HCT116 (cell line): ENCODE measurements around the gene HSH2D. TPM values are rescaled to one million over a fixed set of nuclear protein-coding genes. Genes with fewer than 3 reads are reported as not detected.

ENCODE experiments used
- ATAC-seq: fragments of 200-7000 bp; cut with Tn5 transposase; 2 replicates; pipeline ENCODE4 v1.9.1; 2020; ENCODE audit warnings: mild to moderate bottlenecking, moderate library complexity
- BruUV-seq: library from RNA; stranded (reverse); fragments of 400-500 nt; replicated peaks from 2 replicates; lab custom pipeline; 2021; lab: Mats Ljungman, UMichigan
- CTCF ChIA-PET: fragments of 300-600 bp; sonication (Branson Sonifier 250); formaldehyde crosslinking; loops from one replicate; lab custom pipeline; 2021; ENCODE audit warnings: antibody characterized with exemption; lab: Charles Lee
- POLR2A ChIA-PET: fragments of 300-600, 350-600 bp; sonication (Branson Sonifier 250); formaldehyde crosslinking; loops from one replicate; lab custom pipeline; 2021; ENCODE audit warnings: antibody characterized with exemption; lab: Charles Lee
- RAD21 ChIA-PET, 2 experiments: fragments of 300-600 bp; sonication (Branson Sonifier 250); formaldehyde crosslinking; loops; one replicate each; lab custom pipeline; 2023; ENCODE audit warnings: low total read pairs in 2 of 2; ENCODE audit not compliant: uncharacterized antibody in 2 of 2, unreplicated experiment in 2 of 2, low non-redundant PET in 1 of 2; lab: Charles Lee
- DNase-seq: peaks from one replicate; pipeline ENCODE4 v3.0.0-alpha.2; 2010; ENCODE audit warnings: low read depth, low spot score
- H2AFZ ChIP-seq: fragments of 200-600 bp; shearing (Covaris generic), sonication (generic); 2 replicates; pipeline ENCODE4 v1.6.1; 2017; ENCODE audit warnings: low read depth, mixed run types, mixed read lengths, antibody characterized with exemption, low read length; ENCODE audit not compliant: poor library complexity, severe bottlenecking
- H3K27ac ChIP-seq: 2 replicates; pipeline ENCODE4 v1.5.1; 2012; ENCODE audit warnings: low read depth, low read length
- H3K27me3 ChIP-seq: fragments of 200-600 bp; sonication (generic); 2 replicates; pipeline ENCODE4 v1.6.1; 2016; ENCODE audit warnings: mixed run types, low read length, mixed read lengths; ENCODE audit not compliant: insufficient read depth
- H3K36me3 ChIP-seq, 2 experiments: fragments of 200-500 bp in 1 of 2; fragments of 200-600 bp in 1 of 2; sonication (Bioruptor generic) in 1 of 2; sonication (generic) in 1 of 2; 2 replicates each; pipeline versions ENCODE4 v1.5.1 to v1.6.1; 2014 to 2016; ENCODE audit warnings: low read length in 2 of 2, inconsistent platforms in 1 of 2, mixed read lengths in 1 of 2, mixed run types in 1 of 2; ENCODE audit not compliant: insufficient read depth in 2 of 2, control insufficient read depth in 1 of 2
- H3K4me1 ChIP-seq, 2 experiments: fragments of 200-600 bp in 1 of 2; sonication (generic) in 1 of 2; 2 replicates each; pipeline versions ENCODE4 v1.5.1 to v1.6.1; 2012 to 2017; ENCODE audit warnings: low read length in 2 of 2, inconsistent platforms in 1 of 2, mild to moderate bottlenecking in 1 of 2, mixed read lengths in 1 of 2, mixed run types in 1 of 2, moderate library complexity in 1 of 2; ENCODE audit not compliant: insufficient read depth in 2 of 2, control insufficient read depth in 1 of 2
- H3K4me2 ChIP-seq: fragments of 200-600 bp; sonication (generic); 2 replicates; pipeline ENCODE4 v1.6.1; 2017; ENCODE audit warnings: mixed run types, low read length, mixed read lengths
- H3K4me3 ChIP-seq, 2 experiments: fragments of 200-600 bp in 1 of 2; sonication (generic) in 1 of 2; replicated peaks in 1 of 2; 2 replicates each; pipeline ENCODE4 v1.5.1; 2011 to 2016; ENCODE audit warnings: low read length in 2 of 2, control low read depth in 1 of 2, low read depth in 1 of 2, mild to moderate bottlenecking in 1 of 2, mixed read lengths in 1 of 2, mixed run types in 1 of 2
- H3K79me2 ChIP-seq: fragments of 200-600 bp; sonication (generic); 2 replicates; pipeline ENCODE4 v1.6.1; 2017; ENCODE audit warnings: mild to moderate bottlenecking, mixed run types, low read length, moderate library complexity, mixed read lengths; ENCODE audit not compliant: insufficient read depth
- H3K9ac ChIP-seq: fragments of 200-600 bp; sonication (generic); 2 replicates; pipeline ENCODE4 v1.6.1; 2016; ENCODE audit warnings: low read length, mixed read lengths
- H3K9me2 ChIP-seq: fragments of 200-600 bp; sonication (generic), shearing (Covaris generic); 2 replicates; pipeline ENCODE4 v1.6.1; 2017; ENCODE audit warnings: mixed run types, mild to moderate bottlenecking, moderate library complexity; ENCODE audit not compliant: insufficient read depth
- H3K9me3 ChIP-seq, 2 experiments: fragments of 200-500 bp in 1 of 2; fragments of 200-600 bp in 1 of 2; sonication (Bioruptor generic) in 1 of 2; sonication (generic) in 1 of 2; 2 replicates each; pipeline ENCODE4 v1.6.1; 2014 to 2017; ENCODE audit warnings: low read length in 2 of 2, mixed read lengths in 2 of 2, inconsistent platforms in 1 of 2, low read depth in 1 of 2, mild to moderate bottlenecking in 1 of 2, mixed run types in 1 of 2, moderate library complexity in 1 of 2; ENCODE audit not compliant: control insufficient read depth in 1 of 2, insufficient read depth in 1 of 2
- H4K20me1 ChIP-seq: fragments of 200-600 bp; sonication (generic), shearing (Covaris generic); 2 replicates; pipeline ENCODE4 v1.6.1; 2017; ENCODE audit warnings: mixed run types, mild to moderate bottlenecking, moderate library complexity; ENCODE audit not compliant: insufficient read depth
- FOSL1 ChIP-seq: IDR thresholded peaks from 2 replicates; pipeline ENCODE4 v1.6.1; 2012; ENCODE audit warnings: low read depth
- POLR2A ChIP-seq: IDR thresholded peaks from 2 replicates; pipeline ENCODE4 v1.7.0; 2011; ENCODE audit warnings: borderline replicate concordance; ENCODE audit not compliant: insufficient read depth, insufficient read length; ENCODE audit errors: extremely low read depth
- POLR2AphosphoS5 ChIP-seq: IDR thresholded peaks from 2 replicates; pipeline ENCODE4 v1.6.1; 2011; ENCODE audit warnings: mild to moderate bottlenecking, low read depth, low read length, moderate library complexity
- SIN3A ChIP-seq: IDR thresholded peaks from 2 replicates; pipeline ENCODE4 v1.6.1; 2012; ENCODE audit warnings: low read depth
- SP1 ChIP-seq: IDR thresholded peaks from 2 replicates; pipeline ENCODE4 v1.6.1; 2012; ENCODE audit warnings: low read depth
- YY1 ChIP-seq: IDR thresholded peaks from 2 replicates; pipeline ENCODE4 v1.6.1; 2011; ENCODE audit warnings: low read length, low read depth, moderate library complexity, mild to moderate bottlenecking; ENCODE audit not compliant: insufficient replicate concordance; ENCODE audit errors: extremely low read depth
- ZBTB33 ChIP-seq: IDR thresholded peaks from 2 replicates; pipeline ENCODE4 v1.6.1; 2011; ENCODE audit warnings: mild to moderate bottlenecking, low read length, moderate library complexity; ENCODE audit not compliant: insufficient replicate concordance; ENCODE audit errors: extremely low read depth
- ZFX ChIP-seq: fragments of 450-650 bp; IDR thresholded peaks from 2 replicates; pipeline ENCODE4 v1.6.1; 2017
- intact Hi-C: fragments of 100-400 bp; cut with micrococcal nuclease; formaldehyde crosslinking; loops from 2 replicates; pipeline ENCODE4 v1.10.0; 2022
- total RNA-seq: library from RNA; stranded (reverse); gene quantifications from one replicate; pipeline ENCODE4 v1.2.1, GENCODE V29; 2021; ENCODE audit not compliant: unreplicated experiment
- TF ChIP-seq, protein P1 (sequence below): IDR thresholded peaks from 2 replicates; pipeline ENCODE4 v1.6.1; 2012

Gene HSH2D
- total RNA-seq, 1 experiment from 2014 or later: 21.4 TPM

DNA sequence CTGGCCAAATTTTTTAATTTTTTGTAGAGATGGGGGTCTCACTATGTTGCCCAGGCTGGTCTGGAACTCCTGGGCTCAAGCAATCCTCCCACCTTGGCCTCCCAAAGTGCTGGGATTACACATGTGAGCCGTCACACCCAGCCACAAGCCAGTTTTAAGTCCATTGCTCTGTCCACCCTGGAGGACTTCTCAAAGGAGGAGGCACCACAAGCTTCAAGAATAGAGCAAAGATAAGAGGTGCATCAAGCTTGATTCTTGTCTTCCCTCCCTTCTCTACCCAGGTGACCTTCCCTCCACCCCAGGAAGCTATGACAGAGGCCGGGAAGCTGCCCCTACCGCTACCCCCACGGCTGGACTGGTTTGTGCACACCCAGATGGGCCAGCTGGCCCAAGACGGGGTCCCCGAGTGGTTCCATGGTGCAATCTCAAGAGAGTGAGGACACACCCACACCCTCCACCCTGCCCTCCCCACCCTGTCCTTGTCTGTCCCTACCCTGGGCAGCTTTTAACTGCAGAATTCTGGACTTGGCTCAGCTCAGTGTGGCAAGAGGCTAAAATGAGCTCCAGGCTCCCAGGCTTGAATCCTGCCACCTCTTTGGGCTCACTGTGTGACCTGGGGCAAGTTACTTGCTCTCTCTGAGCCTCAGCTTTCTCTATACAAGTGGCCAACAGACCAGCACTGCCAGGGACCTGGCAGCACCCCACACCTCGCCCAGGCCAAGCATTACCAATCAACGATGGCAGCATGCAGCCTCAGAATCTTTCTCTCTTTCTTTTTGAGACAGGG, 5.2 kb downstream of the HSH2D start:
- BruUV-seq: no TSS peak
- no peak overlapping the region for H2AFZ ChIP-seq
- no peak overlapping the region for H3K27ac ChIP-seq
- H3K27me3 ChIP-seq: no peaks in the 10 kb centered on the region
- intact Hi-C loops: no loop called here
- peaks cover 12 to 22% of the 10 kb centered on the region in 2 experiments for H3K4me1 ChIP-seq
- H3K79me2 ChIP-seq: peaks cover 9% of the 10 kb centered on the region; the same call in 1 of the 2 replicates
- H3K9me2 ChIP-seq: no peaks in the 10 kb centered on the region
- no peaks in the 10 kb centered on the region for H4K20me1 ChIP-seq
- ChIA-PET POLR2A (interaction anchor here (0.5 kb wide), 1 partner anchor 13 kb away, joined by 3 read pairs; no protein-coding TSS in a partner anchor), CTCF (no interaction called here), RAD21 (no interaction called here)
- no peak overlapping the region for H3K4me2 ChIP-seq
- H3K9me3 ChIP-seq: no peaks in the 10 kb centered on the region
- TF ChIP-seq YY1 (no peak), POLR2A (no peak), ZFX (no peak), FOSL1 (no peak)
- no peak overlapping the region for H3K4me3 ChIP-seq
- no peak for ATAC-seq
- peaks cover 8 to 9% of the 10 kb centered on the region in 2 experiments; a peak in 3 of 4 replicates for H3K36me3 ChIP-seq
- H3K9ac ChIP-seq: no peak overlapping the region
- no peak for DNase-seq

GRCh38 chr19:16153582-16154336, 10.3 kb downstream of the HSH2D start:
- H3K4me1 ChIP-seq: peaks cover 0 to 17% of the 10 kb centered on the region in 2 experiments; a peak in 1 of 4 replicates
- H3K9me3 ChIP-seq: no peaks in the 10 kb centered on the region
- POLR2A ChIA-PET: no interaction called here
- H3K36me3 ChIP-seq: peaks cover 18 to 24% of the 10 kb centered on the region in 2 experiments
- H3K9ac ChIP-seq: no peak overlapping the region
- BruUV-seq: no TSS peak
- H3K4me3 ChIP-seq: no peak overlapping the region
- H4K20me1 ChIP-seq: no peaks in the 10 kb centered on the region
- H3K27me3 ChIP-seq: no peaks in the 10 kb centered on the region
- no peak overlapping the region for H3K4me2 ChIP-seq
- intact Hi-C loops: no loop called here
- peak; percentile 36 for DNase-seq
- H3K27ac ChIP-seq: no peak overlapping the region
- peak; percentile 69 for ATAC-seq
- no peaks in the 10 kb centered on the region for H3K79me2 ChIP-seq
- H2AFZ ChIP-seq: no peak overlapping the region
- RAD21 ChIA-PET: no interaction called here
- no peak for TF ChIP-seq SP1
- no peak for TF ChIP-seq SIN3A
- TF ChIP-seq POLR2AphosphoS5: no peak
- TF ChIP-seq, protein P1, sequence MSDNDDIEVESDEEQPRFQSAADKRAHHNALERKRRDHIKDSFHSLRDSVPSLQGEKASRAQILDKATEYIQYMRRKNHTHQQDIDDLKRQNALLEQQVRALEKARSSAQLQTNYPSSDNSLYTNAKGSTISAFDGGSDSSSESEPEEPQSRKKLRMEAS: no peak
- TF ChIP-seq POLR2A: no peak
- TF ChIP-seq ZBTB33: no peak
- CTCF ChIA-PET: no interaction called here
- H3K9me2 ChIP-seq: no peaks in the 10 kb centered on the region
